HG03039 (cell line): Measurements from ENCODE around the gene ZNF605.
"Not testable (repeated sequence)": the region's sequence is repeated elsewhere in the genome, so short reads cannot be mapped to it uniquely, and the experiment has no call there.

Source experiments
- ATAC-seq: cut with Tn5 transposase; IDR thresholded peaks from one replicate; pipeline ENCODE4 v1.9.1; 2021; ENCODE audit warnings: mild to moderate bottlenecking, moderate library complexity; ENCODE audit not compliant: unreplicated experiment

The ZNF605 gene

DNA sequence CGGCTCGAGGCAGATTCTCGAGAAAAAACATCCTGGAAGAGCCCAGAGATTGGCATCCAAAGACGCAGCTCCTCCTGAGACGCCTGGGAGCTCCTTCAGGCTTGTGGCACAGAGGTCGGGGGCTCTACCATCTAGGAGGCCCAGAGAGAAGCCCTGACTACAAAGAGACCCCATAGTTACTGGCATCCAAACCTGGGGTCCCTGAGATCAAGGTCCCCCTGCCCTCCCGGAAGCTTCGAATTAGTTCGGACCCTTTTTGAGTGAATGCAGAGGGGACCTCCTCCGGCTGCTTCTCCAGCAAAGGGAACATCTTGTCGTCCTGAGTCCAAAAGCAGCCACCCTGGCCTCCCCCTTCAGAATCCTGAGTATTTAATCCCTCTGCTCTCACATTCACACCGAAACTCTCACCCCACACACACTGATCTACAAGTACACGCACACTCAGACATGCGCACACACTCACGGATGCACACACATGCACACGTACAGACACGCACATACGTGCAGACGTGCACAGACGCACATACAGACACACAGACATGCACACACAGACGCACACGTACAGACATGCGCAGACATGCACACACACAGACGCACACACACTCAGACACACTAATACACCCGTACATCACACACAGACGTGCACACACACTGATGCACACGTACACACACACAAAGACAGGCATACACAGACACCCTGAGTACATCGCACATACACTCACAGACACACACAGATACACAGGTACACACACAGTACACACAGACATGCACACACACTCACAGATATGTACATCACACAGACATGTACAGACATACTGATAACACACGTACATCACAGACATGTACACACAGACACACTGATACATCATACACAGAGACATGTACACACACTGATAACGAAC is 5.9 kb downstream of the ZNF605 start:
- no peak for ATAC-seq

DNA sequence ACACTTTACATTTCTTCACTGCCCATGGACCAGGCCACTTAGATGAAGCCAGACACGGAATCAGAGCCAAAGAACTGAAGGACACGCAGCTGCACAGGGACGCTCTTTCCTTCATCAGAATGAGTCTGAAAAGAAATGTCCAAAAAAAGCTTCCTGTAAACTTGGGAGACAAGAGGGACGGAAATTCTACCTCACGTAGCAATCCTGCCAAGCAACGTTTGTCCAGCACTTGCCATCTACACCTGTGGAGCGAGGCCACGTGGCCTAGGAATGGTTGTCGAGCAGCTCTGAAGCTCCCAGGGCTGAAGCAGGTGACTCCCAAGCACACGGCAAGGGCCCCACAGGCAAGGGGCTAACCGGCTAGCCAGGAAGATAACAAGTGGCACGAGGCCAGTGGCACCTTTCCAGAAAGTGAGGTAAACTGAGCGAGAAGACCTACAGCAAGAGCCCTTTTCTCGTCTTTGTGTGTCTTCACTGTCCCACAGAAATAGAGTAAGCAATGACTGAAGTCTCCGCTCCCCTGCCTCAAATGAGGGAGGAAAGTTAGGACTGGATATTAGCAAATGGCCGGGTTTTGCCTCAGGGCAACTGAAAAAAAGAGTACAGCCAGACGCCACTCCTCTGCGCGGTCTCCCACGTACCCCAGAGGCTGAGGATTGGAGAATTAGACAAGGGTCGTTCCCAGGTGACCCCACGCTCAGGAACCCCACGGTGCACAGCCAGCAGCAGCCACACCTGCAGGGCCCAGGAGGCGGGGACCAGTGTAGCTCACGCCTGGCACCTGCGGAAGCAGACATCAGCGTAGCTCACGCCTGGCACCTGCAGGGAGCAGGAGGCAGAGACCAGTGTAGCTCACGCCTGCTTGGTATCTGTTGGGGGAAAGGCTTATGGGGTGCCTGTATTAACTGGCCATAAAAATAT is 7.7 kb downstream of the ZNF605 start:
- no peak for ATAC-seq

DNA sequence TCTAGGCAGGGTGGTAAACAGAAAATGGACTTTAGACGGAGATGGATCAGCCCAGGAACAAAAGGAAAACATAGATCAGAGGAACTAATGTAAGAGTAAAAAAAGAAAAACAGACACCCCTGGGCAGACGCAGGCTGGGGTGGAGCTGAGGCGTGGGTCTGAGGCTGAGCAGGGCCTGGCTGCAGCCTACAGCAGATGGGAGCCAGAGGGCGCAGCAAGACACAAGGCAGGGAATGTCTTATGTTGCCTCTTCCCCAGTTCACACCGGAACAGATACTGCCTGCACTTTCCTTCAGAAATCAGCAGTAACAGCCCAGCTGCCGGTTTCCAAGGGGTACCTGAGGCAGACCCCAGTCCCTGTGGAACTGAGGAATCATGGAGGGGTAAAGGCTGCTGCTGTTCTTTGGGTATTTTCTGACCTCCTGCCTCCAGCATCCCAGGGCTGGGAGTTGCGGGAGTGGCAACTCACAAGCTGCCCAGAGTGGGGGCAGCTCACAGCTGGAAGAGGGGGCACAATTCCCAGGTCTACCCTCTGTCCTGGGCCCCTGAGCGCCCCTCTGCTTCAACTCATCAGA is 9.8 kb downstream of the ZNF605 start:
- no peak for ATAC-seq

DNA sequence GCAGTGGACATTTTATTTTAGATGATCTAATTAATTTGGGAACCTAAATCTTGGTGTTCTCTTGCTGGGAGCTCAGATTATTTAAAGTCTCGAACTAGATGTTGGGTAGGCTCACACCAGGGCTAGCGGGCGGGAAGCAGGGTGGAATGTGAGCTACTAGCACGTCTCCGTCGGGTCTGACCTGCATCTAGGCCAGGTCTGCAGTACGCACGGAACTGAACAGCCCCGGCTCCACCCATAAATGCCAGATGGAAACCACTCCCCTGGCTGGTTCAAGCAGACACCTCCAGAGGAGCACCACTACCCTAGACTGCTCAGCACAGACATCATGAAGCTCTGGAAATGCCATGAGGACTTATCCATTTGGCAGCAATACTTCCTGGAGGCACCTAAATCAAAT is 10.3 kb downstream of the ZNF605 start:
- no peak for ATAC-seq

DNA sequence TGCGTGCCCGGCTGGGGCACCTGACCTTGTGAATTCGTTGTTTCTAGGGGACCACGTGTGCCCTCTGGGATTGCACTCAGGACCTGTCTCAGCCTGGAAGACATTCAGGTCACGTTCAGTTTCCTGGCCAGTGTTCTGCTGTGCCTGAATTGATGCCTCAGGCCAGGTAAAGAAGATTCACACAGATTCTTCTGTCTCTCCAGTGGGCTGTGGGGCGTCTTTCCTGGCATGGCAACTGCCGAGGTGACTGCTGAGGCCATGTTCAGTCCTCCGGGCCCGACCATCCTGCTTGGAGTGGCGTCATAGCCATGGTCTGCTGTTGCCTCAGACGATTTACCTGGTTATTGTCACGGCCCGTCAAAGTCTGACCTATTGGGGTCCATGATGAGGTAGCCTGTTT is 13.5 kb downstream of the ZNF605 start:
- no peak for ATAC-seq

DNA sequence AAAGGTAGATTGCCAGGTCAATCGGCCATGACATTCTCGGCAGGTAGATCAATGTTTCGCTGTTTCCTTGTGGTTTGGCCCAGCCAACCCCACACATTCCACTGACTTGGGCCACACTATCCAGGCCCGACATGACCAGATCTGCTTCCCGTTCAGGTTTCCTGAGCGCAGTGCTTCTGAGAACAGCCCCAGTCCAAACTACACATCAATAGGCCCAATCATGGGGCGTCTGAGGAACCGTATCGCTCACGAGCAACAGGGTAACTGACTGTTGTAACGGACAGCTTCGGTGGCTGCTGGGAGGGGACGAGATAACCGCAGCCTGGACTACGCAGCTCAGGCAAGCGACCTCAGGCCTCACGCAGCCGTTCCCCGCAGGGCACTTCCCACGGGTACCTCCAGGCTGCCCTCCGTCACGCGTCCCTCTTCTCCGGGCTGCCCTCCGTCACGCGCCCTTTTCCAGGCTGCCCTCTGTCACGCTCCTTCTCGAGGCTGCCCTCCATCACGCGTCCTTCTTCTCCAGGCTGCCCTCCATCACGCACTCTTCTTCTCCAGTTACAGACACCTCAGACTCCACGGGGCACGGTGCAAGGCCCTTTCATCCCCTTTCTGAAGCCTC is 14.7 kb downstream of the ZNF605 start:
- no peak for ATAC-seq

DNA sequence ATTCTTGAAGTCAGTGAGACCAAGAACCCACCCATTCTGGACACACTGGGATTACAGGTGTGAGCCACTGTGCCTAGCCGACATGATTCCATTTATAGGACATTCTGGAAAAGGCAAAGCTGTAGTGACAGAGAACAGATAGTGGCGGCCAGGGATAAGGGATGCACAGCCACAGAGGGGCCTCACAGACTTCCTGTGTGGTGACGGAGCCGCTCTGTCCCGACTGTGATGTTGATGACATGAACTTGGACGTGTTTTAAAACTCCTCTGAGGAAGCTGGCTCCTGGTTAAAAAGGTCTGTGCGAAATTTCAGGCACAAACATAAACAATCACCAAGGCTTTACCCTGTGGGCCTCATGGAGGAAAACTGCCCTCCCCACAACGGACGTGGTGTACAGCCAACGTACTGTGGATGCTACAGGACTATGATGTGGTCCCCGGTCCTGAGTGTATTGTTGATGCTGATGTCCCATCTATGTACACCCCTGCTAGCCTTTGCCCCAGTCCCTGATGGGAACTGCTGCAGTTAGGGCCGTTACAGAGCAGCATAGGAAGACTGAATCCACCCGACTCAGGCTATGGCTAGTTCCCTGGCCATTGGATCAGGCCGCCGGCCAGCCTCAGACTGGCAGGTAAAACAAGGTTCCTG is 15.9 kb downstream of the ZNF605 start:
- no peak for ATAC-seq

DNA sequence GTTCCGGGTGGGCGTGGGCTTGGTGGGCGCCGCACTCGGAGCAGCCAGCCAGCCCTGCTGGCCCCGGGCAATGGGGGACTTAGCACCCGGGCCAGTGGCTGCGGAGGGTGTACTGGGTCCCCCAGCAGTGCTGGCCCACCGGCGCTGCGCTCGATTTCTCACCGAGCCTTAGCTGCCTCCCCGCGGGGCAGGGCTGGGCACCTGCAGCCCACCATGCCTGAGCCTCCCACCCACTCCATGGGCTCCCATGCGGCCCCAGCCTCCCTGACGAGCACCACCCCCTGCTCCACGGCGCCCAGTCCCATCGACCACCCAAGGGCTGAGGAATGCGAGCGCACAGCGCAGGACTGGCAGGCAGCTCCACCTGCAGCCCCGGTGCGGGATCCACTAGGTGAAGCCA is 17.3 kb downstream of the ZNF605 start:
- ATAC-seq = not testable (repeated sequence)

DNA sequence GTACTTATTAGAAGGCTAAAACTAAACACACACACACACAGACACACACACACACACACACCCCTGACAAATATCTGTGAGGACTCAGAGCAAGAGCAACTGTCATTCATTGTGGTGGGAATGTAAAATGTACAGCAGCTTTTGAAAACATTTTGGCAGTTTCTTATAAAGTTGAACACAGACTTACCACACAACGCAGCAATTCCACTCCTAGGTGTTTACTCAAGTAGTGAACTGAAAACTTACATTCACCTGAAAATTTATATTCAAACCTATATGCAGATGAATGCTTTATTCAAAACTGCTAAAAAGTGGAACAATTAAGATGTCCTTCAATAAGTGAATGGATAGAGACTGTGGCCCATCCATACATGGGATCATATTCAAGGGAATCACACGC is 18.6 kb downstream of the ZNF605 start:
- no peak for ATAC-seq

DNA sequence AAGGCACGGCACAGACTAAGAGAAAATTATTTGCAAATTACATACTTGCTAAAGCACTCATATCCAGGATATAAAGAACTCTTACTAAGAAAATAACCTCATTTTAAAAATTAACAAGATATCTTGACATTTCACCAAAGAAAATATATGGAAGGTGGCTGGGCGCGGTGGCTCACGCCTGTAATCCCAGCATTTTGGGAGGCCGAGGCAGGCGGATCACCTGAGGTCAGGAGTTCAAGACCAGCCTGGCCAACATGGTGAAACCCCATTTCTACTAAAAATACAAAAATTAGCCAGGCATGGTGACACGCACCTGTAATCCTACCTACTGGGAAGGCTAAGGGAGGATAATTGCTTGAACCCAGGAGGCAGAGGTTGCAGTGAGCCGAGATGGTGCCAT is 19.2 kb downstream of the ZNF605 start:
- ATAC-seq = not testable (repeated sequence)

DNA sequence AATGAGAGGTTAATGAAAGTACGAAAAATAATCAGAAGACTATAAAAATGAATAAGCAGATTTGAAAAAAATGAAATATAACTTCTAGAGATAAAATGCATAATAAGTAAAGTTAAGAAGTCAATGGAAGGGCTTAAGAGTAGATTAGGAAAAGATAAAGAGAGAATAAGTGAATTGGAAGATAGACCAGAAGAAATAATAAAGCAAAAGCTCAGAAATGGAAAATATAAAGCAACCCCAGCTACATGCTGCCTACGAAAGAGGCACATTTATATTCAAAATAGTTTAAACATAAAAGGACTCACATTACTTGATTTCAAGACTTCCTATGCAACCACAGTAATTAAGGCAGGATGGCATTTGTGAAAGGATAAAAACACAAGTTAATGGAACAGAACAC is 19.9 kb downstream of the ZNF605 start:
- ATAC-seq = no peak

DNA sequence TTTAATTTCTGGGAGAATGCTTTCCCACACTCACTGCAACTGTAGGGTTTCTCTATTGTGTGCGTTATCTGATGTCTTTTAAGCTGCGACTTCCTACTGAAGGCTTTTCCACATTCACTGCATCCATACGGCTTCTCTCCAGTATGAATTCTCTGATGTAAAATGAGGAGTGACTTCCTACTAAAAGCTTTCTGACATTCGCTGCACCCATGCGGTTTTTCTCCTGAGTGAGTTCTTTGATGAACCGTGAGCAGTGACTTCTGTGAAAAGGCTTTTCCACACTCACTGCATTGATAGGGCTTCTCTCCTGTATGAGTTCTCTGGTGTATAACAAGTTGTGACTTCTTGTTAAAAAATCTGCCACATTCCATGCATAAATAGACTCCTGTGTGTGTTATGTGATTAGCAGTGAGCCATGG is 29.7 kb downstream of the ZNF605 start:
- no peak for ATAC-seq

DNA sequence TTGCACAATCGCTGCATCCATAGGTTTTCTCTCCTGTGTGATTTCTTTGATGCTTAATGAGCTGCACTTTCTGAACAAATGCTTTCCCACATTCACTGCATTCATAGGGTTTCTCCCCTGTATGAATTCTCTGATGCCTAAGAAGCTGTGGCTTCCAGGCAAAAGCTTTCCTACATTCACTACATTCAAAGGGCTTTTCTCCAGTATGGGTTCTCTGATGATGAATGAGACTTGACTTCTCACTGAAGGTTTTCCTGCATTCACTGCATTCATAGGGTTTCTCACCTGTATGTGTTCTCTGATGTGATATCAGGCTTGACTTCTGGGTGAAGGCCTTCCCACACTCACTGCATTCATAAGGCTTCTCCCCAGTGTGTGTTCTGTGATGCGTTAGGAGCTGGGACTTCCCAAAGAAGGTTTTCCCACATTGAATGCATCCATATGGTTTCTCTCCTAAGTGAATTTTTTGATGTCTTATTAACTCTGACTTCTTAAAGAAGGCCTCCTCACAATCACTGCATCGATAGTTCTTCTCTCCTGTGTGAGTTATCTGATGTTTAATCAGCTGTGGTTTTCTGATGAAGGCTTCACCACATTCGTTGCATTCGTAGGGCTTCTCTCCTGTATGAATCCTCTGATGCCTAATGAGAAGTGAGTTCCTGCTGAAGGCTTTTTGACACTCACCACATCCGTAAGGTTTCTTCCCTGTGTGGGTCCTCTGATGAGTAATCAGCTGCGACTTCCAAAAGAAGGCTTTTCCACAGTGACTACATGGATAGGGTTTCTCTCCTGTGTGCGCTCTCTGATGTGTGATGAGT is 30.3 kb downstream of the ZNF605 start:
- ATAC-seq = no peak

DNA sequence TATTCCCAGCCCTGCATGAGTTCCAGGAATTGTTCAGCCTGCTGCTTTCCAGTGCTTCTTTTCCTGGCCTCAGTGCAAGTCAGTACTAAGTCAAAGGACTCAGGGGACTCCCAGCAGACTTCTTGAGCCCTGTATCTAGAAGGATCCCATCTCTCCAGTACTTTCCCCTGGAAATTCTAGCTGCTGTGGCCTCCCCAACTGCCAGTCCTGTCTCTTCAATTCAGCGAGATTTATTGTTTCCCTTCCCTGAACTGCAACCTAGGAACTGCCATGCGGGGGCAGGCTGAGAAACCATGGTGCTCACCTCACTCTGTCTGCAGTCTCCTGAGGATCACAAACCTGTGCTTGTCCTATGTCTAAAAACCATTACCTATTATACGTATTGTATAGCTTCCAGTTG is 31.8 kb downstream of the ZNF605 start:
- ATAC-seq = no peak

DNA sequence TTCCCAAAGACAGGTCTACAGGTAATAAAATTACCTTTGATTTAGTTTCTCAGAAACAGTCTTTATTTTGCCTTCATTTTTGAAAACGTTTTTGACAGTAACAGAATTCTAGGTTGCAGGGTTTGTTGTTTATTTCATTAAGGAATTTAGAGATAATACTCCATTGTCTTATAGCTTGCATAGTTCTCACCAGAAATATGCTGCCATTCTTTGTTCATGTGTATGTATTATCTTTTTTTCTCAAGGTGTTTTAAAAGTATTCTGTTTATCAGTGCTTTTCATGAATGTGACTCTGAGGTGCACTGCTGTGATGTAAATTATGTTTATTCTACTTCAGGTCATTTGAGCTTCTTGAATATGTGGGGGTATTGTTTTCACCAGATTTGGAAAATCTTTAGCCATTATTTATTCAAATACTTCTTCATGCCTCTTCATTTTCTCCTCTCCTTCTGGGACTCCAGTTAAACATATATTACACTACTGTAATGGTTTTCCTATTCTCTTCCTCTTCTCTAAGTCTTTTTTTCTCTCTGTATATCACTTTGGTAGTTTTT is 32.7 kb downstream of the ZNF605 start:
- ATAC-seq = no peak

DNA sequence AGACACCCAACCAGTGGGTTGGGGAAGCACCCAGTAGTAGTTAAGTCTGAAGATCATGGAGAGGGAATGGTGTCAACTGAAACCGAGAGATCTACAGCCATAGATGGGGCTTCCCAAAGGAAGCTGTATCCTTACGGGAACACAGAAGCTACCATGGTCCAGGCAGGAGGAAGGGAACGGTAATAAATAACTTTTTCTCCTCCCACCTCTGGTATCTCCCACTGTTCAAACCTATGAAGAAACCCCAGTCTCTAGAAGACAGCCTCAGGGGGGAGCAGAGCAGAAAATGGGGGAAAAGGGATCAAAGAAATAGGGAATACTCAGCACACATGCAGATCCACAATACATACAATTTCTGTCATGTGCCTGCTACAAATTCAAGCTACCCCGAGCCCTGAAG is 33.4 kb downstream of the ZNF605 start:
- no peak for ATAC-seq

DNA sequence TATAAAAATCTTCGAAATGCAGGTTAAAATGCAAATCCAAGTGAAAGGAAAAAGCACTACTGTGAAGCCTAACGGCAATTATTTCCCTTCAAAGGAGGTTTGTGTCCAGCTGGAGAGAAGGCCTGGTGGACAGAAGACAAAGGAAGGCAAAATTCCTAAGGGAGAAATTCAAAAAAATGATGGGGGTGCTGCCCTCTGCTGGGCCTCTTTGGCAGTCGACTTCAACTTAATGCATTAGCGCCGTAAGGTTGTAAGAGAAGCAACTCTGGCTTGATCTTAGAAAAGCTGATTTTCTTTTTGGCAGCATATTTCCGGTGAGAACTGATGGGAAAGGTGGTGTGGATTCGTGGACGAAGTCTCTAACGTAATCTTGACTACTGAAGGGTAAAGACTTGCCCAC is 34.4 kb downstream of the ZNF605 start:
- ATAC-seq = no peak

DNA sequence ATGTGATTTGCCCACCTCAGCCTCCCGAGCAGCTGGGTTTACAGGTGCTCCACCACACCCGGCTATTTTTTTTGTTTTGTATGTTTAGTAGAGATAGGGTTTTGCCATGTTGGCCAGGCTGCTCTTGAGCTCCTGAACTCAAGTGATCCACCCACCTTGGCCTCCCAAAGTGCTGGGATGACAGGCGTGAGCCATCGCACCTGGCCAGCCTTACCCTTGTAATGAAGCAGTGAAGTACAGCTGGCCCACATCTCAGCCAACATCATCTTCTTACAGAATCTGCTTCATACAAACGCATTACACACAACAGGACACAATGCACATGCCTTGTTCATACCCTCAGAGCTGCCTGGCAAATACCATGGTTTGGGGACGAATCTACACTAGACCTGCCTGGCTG is 37.4 kb downstream of the ZNF605 start:
- no peak for ATAC-seq

DNA sequence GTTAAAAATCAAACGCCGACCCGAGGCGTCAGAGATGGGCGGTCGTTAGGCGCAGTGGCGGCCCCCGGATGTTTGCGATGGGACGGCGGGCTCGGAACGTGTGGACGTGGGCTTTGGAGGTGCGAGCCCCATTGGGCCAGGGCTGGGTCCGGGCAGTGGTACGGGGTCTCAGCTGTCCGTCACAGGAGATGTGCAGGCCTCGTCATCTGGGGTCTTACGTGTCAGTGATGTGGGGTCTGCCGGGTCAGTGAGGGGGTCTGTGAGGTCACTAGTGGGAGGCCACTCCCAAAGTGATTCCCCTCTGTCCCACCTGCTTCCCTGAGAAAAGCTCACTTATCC is 47.1 kb downstream of the ZNF605 start:
- no peak for ATAC-seq
